Smooth muscle cell (in vitro differentiated cells): ENCODE measurements around the gene HARS2. TPM values are rescaled to one million over a fixed set of nuclear protein-coding genes. Genes with fewer than 3 reads are reported as not detected.

ENCODE experiments used
- DNase-seq: peaks from one replicate; lab custom pipeline; 2025; ENCODE audit not compliant: unreplicated experiment; lab: John Stamatoyannopoulos, UW
- H2AFZ ChIP-seq: fragments of 200-600 bp; sonication (generic); 2 replicates; pipeline ENCODE4 v1.6.0; 2016; ENCODE audit warnings: antibody characterized with exemption, low read depth, mild to moderate bottlenecking
- H3F3A ChIP-seq: fragments of 200-600 bp; sonication (generic); 2 replicates; pipeline ENCODE4 v1.6.0; 2017; ENCODE audit warnings: antibody characterized with exemption, low read depth
- H3K27ac ChIP-seq: fragments of 200-600 bp; sonication (generic); 2 replicates; pipeline ENCODE4 v1.5.1; 2016; ENCODE audit warnings: low read depth, mild to moderate bottlenecking
- H3K27me3 ChIP-seq: fragments of 200-600 bp; sonication (generic); 2 replicates; pipeline ENCODE4 v1.6.1; 2016; ENCODE audit warnings: low read depth, mild to moderate bottlenecking
- H3K36me3 ChIP-seq: fragments of 200-600 bp; sonication (generic); 2 replicates; pipeline ENCODE4 v1.5.1; 2016; ENCODE audit warnings: low read depth
- H3K4me1 ChIP-seq: fragments of 200-600 bp; sonication (generic); 2 replicates; pipeline ENCODE4 v1.5.1; 2016; ENCODE audit warnings: low read depth
- H3K4me2 ChIP-seq: fragments of 200-600 bp; sonication (generic); 2 replicates; pipeline ENCODE4 v1.6.0; 2016; ENCODE audit warnings: mild to moderate bottlenecking
- H3K4me3 ChIP-seq: fragments of 200-600 bp; sonication (generic); 2 replicates; pipeline ENCODE4 v1.5.1; 2016; ENCODE audit warnings: mild to moderate bottlenecking
- H3K79me2 ChIP-seq: fragments of 200-600 bp; sonication (generic); 2 replicates; pipeline ENCODE4 v1.6.0; 2016; ENCODE audit warnings: low read depth, mild to moderate bottlenecking
- H3K9ac ChIP-seq: fragments of 200-600 bp; sonication (generic); 2 replicates; pipeline ENCODE4 v1.6.0; 2016; ENCODE audit warnings: low read depth
- H3K9me3 ChIP-seq: fragments of 200-600 bp; sonication (generic); replicated peaks from 2 replicates; pipeline ENCODE4 v1.5.1; 2016; ENCODE audit warnings: low read depth
- H4K20me1 ChIP-seq: fragments of 200-600 bp; sonication (generic); 2 replicates; pipeline ENCODE4 v1.6.0; 2016; ENCODE audit warnings: low read depth
- CTCF ChIP-seq: fragments of 200-600 bp; sonication (generic); IDR thresholded peaks from 2 replicates; pipeline ENCODE4 v1.5.1; 2017; ENCODE audit warnings: borderline replicate concordance, mild to moderate bottlenecking, antibody characterized with exemption; ENCODE audit not compliant: insufficient read depth, poor library complexity, severe bottlenecking
- WGBS: methylation state at CpG from one replicate; pipeline ENCODE4 v1.1.7; 2016; ENCODE audit warnings: low lambda C conversion rate; 5-methylcytosine and 5-hydroxymethylcytosine counted together
- polyA plus RNA-seq: library from polyadenylated mRNA; unstranded; fragments of >200 nt; fragmentation: Nextera tagmentation; extraction: Ambion mirVana; gene quantifications from 2 replicates; pipeline ENCODE4 v1.2.1, GENCODE V29; 2016
- total RNA-seq: library from RNA; depleted of rRNA; stranded (reverse); fragments of >200 nt; gene quantifications from 2 replicates; pipeline ENCODE4 v1.2.3, GENCODE V29; 2014

The HARS2 gene
- total and polyA plus RNA-seq, 2 experiments from 2014 or later = 15.3 to 24.3 TPM

- no peak for DNase-seq
- Histone ChIP-seq H4K20me1 (no peaks in the 10 kb centered on the region), H3K9ac (no peak overlapping the region), H3K4me3 (no peak overlapping the region), H3K4me1 (no peaks in the 10 kb centered on the region), H3K27me3 (no peaks in the 10 kb centered on the region), H3K9me3 (no peaks in the 10 kb centered on the region), H3K27ac (no peak overlapping the region), H2AFZ (no peak overlapping the region), H3K36me3 (no peaks in the 10 kb centered on the region), H3K4me2 (no peak overlapping the region), H3K79me2 (no peaks in the 10 kb centered on the region), H3F3A (peaks cover 12% of the 10 kb centered on the region)
- TF ChIP-seq CTCF = no peak
- 96% methylated on average over 4 of the region's 4 CpGs for WGBS
These were observed 16.6 kb upstream of the HARS2 start for GRCh38 chr5:140674629-140675028.

- TF ChIP-seq CTCF = no peak
- no peak overlapping the region for H3K9ac ChIP-seq
- H3K4me1 ChIP-seq = no peaks in the 10 kb centered on the region
- H3K4me2 ChIP-seq = no peak overlapping the region
- no peaks in the 10 kb centered on the region for H3K27me3 ChIP-seq
- H3F3A ChIP-seq = peaks cover 12% of the 10 kb centered on the region
- WGBS = 83% methylated on average over 3 of the region's 3 CpGs
- H3K27ac ChIP-seq = no peak overlapping the region
- no peaks in the 10 kb centered on the region for H3K9me3 ChIP-seq
- H2AFZ ChIP-seq = no peak overlapping the region
- H3K79me2 ChIP-seq = no peaks in the 10 kb centered on the region
- H3K36me3 ChIP-seq = no peaks in the 10 kb centered on the region
- H4K20me1 ChIP-seq = no peaks in the 10 kb centered on the region
- H3K4me3 ChIP-seq = no peak overlapping the region
- no peak for DNase-seq
These were observed 13.3 kb upstream of the HARS2 start for GRCh38 chr5:140677947-140678346.

- H3K9me3 ChIP-seq = no peaks in the 10 kb centered on the region
- H3K27me3 ChIP-seq = no peaks in the 10 kb centered on the region
- H3F3A ChIP-seq = peaks cover 12% of the 10 kb centered on the region
- no peak overlapping the region for H3K9ac ChIP-seq
- no peak overlapping the region for H3K4me2 ChIP-seq
- no peaks in the 10 kb centered on the region for H3K4me1 ChIP-seq
- no peak overlapping the region for H2AFZ ChIP-seq
- H3K36me3 ChIP-seq = no peaks in the 10 kb centered on the region
- H3K79me2 ChIP-seq = no peaks in the 10 kb centered on the region
- no peak for TF ChIP-seq CTCF
- 97% methylated on average over 7 of the region's 7 CpGs for WGBS
- H3K27ac ChIP-seq = no peak overlapping the region
- H3K4me3 ChIP-seq = no peak overlapping the region
- no peak for DNase-seq
- no peaks in the 10 kb centered on the region for H4K20me1 ChIP-seq
These were observed 12.3 kb upstream of the HARS2 start for GRCh38 chr5:140678993-140679392.

- Histone ChIP-seq H3K27ac (peak overlapping the region; percentile 69), H4K20me1 (no peaks in the 10 kb centered on the region), H2AFZ (peak overlapping the region; percentile 73), H3K9ac (peak overlapping the region; percentile 73), H3K4me3 (peak overlapping the region; percentile 80), H3F3A (no peaks in the 10 kb centered on the region), H3K4me2 (peak overlapping the region; percentile 88), H3K9me3 (no peaks in the 10 kb centered on the region), H3K4me1 (peaks cover 12% of the 10 kb centered on the region), H3K79me2 (peaks cover 75% of the 10 kb centered on the region), H3K27me3 (no peaks in the 10 kb centered on the region), H3K36me3 (no peaks in the 10 kb centered on the region)
- WGBS = 73% methylated on average over 8 of the region's 8 CpGs
- no peak for TF ChIP-seq CTCF
- DNase-seq = no peak
These were observed 801 bp upstream of the HARS2 start for GRCh38 chr5:140690376-140690932.
